Measurements from ENCODE around the gene GGT5. TPM values are rescaled to one million over a fixed set of nuclear protein-coding genes. Genes with fewer than 3 reads are reported as not detected.
"Not testable (repeated sequence)": the region's sequence is repeated elsewhere in the genome, so short reads cannot be mapped to it uniquely, and the experiment has no call there.

The GGT5 gene
- total RNA-seq, 1 experiment from 2014 or later, result 0.28 TPM

- DNase-seq, result no peak
- Mint-ChIP-seq H3K9me3 (ENCODE audit: low read depth, unreplicated experiment) (no peaks in the 10 kb centered on the region), H3K4me1 (ENCODE audit: low read depth, unreplicated experiment) (peaks cover 42% of the 10 kb centered on the region), H3K36me3 (ENCODE audit: insufficient read depth, unreplicated experiment) (no peaks in the 10 kb centered on the region), H3K27me3 (ENCODE audit: unreplicated experiment) (no peaks in the 10 kb centered on the region), H3K27ac (ENCODE audit: unreplicated experiment) (peak overlapping the region; percentile 63), H3K4me3 (ENCODE audit: low read depth, unreplicated experiment) (no peak overlapping the region)
- CTCF ChIA-PET, result no interaction called here
- intact Hi-C loops (cut with micrococcal nuclease; ENCODE audit: unreplicated experiment), result no loop called here
- TF ChIP-seq, protein P1, sequence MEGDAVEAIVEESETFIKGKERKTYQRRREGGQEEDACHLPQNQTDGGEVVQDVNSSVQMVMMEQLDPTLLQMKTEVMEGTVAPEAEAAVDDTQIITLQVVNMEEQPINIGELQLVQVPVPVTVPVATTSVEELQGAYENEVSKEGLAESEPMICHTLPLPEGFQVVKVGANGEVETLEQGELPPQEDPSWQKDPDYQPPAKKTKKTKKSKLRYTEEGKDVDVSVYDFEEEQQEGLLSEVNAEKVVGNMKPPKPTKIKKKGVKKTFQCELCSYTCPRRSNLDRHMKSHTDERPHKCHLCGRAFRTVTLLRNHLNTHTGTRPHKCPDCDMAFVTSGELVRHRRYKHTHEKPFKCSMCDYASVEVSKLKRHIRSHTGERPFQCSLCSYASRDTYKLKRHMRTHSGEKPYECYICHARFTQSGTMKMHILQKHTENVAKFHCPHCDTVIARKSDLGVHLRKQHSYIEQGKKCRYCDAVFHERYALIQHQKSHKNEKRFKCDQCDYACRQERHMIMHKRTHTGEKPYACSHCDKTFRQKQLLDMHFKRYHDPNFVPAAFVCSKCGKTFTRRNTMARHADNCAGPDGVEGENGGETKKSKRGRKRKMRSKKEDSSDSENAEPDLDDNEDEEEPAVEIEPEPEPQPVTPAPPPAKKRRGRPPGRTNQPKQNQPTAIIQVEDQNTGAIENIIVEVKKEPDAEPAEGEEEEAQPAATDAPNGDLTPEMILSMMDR (IDR thresholded peaks at IDR 0.05; ENCODE audit: unreplicated experiment), result no peak
- BruUV-seq (replicated peaks), result no TSS peak
Observed at GRCh38 chr22:24282401-24282800, 37.5 kb upstream of the GGT5 start.

DNA sequence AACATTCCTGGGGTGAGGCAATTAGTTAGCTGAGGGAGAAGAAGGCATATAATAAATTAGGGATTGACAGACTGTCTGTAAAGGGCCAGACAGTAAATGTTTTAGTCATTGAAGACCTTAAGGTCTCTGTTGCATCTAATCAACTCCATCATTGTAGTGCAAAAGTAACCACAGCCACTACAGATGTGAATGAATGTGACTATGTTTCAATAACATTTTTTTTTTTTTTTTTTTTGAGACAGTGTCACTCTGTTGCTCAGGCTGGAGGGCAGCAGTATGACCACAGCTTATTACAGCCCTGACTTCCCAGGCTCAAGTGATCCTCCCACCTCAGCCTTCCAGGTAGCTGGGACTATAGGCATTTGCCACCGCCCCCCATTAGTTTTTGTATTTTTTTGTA lies 35.5 kb upstream of the GGT5 start:
- CTCF ChIA-PET; H3K27ac Mint-ChIP-seq (ENCODE audit: unreplicated experiment); intact Hi-C loops (cut with micrococcal nuclease; ENCODE audit: unreplicated experiment); H3K36me3 Mint-ChIP-seq (ENCODE audit: insufficient read depth, unreplicated experiment); BruUV-seq (replicated peaks); DNase-seq; H3K27me3 Mint-ChIP-seq (ENCODE audit: unreplicated experiment); H3K9me3 Mint-ChIP-seq (ENCODE audit: low read depth, unreplicated experiment); H3K4me3 Mint-ChIP-seq (ENCODE audit: low read depth, unreplicated experiment): not testable (repeated sequence)
- H3K4me1 Mint-ChIP-seq (ENCODE audit: low read depth, unreplicated experiment), result peaks cover 35% of the 10 kb centered on the region

DNA sequence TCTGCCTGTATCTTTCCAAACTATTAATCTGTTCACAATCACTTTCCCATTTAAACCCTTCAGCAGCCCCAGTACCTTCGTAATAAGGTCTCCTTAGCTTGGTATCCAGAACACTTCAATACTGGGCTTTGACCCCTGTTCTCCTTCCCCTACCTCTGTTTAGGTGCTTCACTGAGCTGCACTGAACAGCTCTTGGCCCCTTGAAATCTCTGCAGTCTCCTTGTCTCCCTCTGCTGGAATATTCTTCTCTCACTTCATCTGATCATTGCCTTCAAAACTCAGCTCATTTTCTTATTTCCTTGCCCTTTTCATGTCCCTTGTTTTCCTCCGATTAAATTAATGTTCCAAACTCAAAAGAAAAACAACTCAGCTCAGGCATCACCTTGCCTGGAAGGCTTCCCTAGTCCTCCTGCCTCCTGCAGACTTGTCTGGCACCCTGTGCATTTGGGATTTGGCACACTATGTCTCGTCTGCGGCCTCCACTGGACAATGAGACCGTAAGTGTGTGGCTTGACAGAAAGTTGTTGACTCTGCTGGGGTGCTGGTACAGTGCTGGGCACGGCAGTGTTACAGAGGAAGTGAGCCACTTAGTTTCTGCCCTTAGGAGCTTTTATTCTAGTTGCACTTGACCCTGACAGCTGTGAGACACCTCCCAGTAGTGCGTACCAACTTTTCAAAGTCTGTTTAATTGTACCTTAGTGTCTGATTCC lies 30.0 kb upstream of the GGT5 start:
- Mint-ChIP-seq H3K36me3 (ENCODE audit: insufficient read depth, unreplicated experiment) (peaks cover 25% of the 10 kb centered on the region), H3K4me1 (ENCODE audit: low read depth, unreplicated experiment) (peaks cover 14% of the 10 kb centered on the region)
- H3K4me3 Mint-ChIP-seq (ENCODE audit: low read depth, unreplicated experiment); H3K27ac Mint-ChIP-seq (ENCODE audit: unreplicated experiment); H3K9me3 Mint-ChIP-seq (ENCODE audit: low read depth, unreplicated experiment); BruUV-seq (replicated peaks); intact Hi-C loops (cut with micrococcal nuclease; ENCODE audit: unreplicated experiment); H3K27me3 Mint-ChIP-seq (ENCODE audit: unreplicated experiment); CTCF ChIA-PET; DNase-seq: not testable (repeated sequence)

GRCh38 chr22:24273906-24274305 lies 29.0 kb upstream of the GGT5 start:
- H3K4me3 Mint-ChIP-seq (ENCODE audit: low read depth, unreplicated experiment); intact Hi-C loops (cut with micrococcal nuclease; ENCODE audit: unreplicated experiment); H3K27ac Mint-ChIP-seq (ENCODE audit: unreplicated experiment); CTCF ChIA-PET; H3K27me3 Mint-ChIP-seq (ENCODE audit: unreplicated experiment); DNase-seq; H3K9me3 Mint-ChIP-seq (ENCODE audit: low read depth, unreplicated experiment); BruUV-seq (replicated peaks): not testable (repeated sequence)
- Mint-ChIP-seq H3K36me3 (ENCODE audit: insufficient read depth, unreplicated experiment) (peaks cover 25% of the 10 kb centered on the region), H3K4me1 (ENCODE audit: low read depth, unreplicated experiment) (peaks cover 14% of the 10 kb centered on the region)

GRCh38 chr22:24273031-24273430 lies 28.1 kb upstream of the GGT5 start:
- BruUV-seq (replicated peaks); H3K27ac Mint-ChIP-seq (ENCODE audit: unreplicated experiment); DNase-seq; H3K4me3 Mint-ChIP-seq (ENCODE audit: low read depth, unreplicated experiment); intact Hi-C loops (cut with micrococcal nuclease; ENCODE audit: unreplicated experiment); H3K27me3 Mint-ChIP-seq (ENCODE audit: unreplicated experiment); H3K9me3 Mint-ChIP-seq (ENCODE audit: low read depth, unreplicated experiment): not testable (repeated sequence)
- Mint-ChIP-seq H3K4me1 (ENCODE audit: low read depth, unreplicated experiment) (peaks cover 14% of the 10 kb centered on the region), H3K36me3 (ENCODE audit: insufficient read depth, unreplicated experiment) (peaks cover 25% of the 10 kb centered on the region)
- CTCF ChIA-PET, result interaction anchor here (0.7 kb wide), 1 partner anchor 37 kb away, joined by 3 read pairs; no protein-coding TSS in a partner anchor

DNA sequence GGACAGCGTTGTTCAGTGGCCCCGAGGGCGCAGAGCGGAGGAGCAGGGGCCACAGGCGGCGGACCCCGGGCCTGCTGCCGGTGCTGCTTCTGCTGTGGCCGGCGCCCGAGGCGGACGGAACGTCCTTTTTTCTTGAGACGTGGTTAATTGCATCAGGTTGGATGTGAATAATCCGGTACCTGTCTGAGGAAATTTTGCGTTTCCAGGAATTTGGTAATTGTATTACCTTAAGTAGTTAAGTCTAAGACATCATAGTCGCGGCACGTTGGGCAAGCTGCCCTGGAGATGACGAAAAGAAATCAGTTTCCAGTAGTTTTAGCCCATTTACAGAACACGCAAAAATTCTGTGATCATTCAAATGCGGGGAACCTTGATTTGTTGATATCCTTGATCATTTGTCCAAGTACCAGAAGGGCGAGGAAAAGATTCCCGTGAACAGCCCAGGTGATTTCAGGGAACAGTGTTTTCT lies 26.5 kb upstream of the GGT5 start:
- H3K4me1 Mint-ChIP-seq (ENCODE audit: low read depth, unreplicated experiment), result peaks cover 14% of the 10 kb centered on the region
- H3K27me3 Mint-ChIP-seq (ENCODE audit: unreplicated experiment), result no peaks in the 10 kb centered on the region
- no peak for DNase-seq
- TF ChIP-seq, protein P1 (IDR thresholded peaks at IDR 0.05; ENCODE audit: unreplicated experiment), result no peak
- no peaks in the 10 kb centered on the region for H3K9me3 Mint-ChIP-seq (ENCODE audit: low read depth, unreplicated experiment)
- intact Hi-C loops (cut with micrococcal nuclease; ENCODE audit: unreplicated experiment), result no loop called here
- no TSS peak for BruUV-seq (replicated peaks)
- H3K27ac Mint-ChIP-seq (ENCODE audit: unreplicated experiment), result peak overlapping the region; percentile 58
- peak overlapping the region; percentile 93 for H3K4me3 Mint-ChIP-seq (ENCODE audit: low read depth, unreplicated experiment)
- peaks cover 25% of the 10 kb centered on the region for H3K36me3 Mint-ChIP-seq (ENCODE audit: insufficient read depth, unreplicated experiment)
- CTCF ChIA-PET, result no interaction called here
